Stimulated activated CD8-positive, alpha-beta memory T cell treated with anti-CD3 and anti-CD28 coated beads, Interleukin-7, amount 100 ng/mL, for 4 hours (primary cell): Measurements from ENCODE around the gene LMNB1.

Experiments used
- DNase-seq, 2 donors: peaks; one replicate each; pipeline ENCODE4 v3.0.0-alpha.2; 2020; ENCODE audit warnings: low read depth in 2 of 2

Gene LMNB1

GRCh38 chr5:126855266-126855665, 78.3 kb downstream of the LMNB1 start:
- no peak for DNase-seq

DNA sequence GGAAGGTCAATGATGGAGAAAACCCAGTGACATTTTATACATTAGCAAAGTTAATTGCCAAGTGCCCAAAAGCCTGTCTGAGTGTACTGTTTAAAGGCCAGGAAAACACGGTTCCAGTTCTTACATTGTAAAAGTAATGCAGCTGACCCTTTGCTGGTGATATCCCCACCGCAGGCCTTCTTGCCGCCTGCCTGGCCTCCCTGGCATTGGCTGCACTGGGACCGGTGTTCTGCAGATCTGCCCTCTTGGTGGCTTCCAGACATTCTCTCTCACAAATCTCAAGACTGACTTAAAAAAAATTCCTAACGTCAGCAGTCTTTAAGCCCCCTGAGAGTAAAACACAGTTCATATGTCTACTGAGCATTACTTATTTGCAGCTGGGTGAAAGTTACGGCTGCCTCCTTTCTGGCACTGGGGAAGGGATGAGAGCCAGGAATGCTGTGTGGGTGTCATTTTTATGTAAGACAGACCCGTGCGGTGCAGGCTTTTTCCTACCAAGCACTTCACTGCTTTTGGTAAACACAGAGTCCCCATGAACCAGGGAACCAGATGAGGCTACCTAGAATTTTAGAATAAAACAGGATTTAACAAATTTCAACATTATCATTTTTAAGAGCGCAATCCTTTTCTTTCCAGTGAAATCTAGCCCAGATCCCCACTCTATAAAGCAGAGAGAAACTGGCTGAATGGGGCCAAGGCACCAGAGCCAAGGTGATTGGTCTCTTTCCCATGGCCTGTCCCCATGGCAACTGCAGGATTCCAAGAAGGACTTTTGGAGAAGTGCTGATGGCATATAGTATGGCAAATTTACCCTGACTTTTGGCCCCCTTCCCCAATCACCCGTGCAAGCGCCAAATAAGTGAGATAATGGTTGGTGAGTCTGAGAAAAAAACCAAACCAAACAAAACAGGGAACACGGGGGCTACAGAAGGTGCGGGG, 80.8 kb downstream of the LMNB1 start:
- no peak for DNase-seq

DNA sequence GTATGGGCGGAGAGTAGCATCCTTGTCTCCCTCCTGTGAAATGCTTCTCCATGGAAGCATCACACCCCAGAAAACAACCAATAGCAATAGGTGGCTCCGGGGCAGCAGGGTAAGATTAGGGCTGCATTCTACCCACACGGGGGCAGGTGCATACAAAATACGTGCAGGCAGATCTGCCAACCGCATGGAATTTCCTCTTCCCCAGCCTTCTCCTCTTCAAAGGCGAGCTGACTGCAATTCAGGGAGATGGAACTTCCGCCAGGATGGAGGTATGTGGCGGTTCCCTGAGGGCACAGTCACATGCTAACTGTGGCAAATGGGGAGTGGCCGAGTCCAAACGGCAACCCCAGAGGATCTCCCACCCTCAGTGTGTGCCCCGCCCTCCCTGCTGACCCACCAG, 81.5 kb downstream of the LMNB1 start:
- DNase-seq, result no peak

DNA sequence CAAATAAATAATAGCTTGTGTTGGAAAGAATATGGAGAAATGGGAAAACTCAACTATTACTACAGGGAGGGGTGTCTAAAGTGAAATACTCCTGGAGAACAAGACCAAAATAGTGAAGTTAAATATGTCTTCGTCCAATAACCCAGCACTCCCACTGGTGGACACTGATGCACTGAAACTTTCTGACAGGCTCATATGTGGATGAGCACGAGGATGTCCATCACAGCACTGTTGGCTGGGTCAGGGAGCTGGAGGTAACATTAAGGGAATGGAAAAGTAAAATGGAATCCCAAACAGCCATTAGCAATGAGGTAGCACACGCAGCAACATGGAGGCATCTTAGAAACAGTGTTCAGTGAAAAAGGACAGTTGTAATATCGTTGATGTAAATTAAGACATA, 86.5 kb downstream of the LMNB1 start:
- DNase-seq, result no peak

DNA sequence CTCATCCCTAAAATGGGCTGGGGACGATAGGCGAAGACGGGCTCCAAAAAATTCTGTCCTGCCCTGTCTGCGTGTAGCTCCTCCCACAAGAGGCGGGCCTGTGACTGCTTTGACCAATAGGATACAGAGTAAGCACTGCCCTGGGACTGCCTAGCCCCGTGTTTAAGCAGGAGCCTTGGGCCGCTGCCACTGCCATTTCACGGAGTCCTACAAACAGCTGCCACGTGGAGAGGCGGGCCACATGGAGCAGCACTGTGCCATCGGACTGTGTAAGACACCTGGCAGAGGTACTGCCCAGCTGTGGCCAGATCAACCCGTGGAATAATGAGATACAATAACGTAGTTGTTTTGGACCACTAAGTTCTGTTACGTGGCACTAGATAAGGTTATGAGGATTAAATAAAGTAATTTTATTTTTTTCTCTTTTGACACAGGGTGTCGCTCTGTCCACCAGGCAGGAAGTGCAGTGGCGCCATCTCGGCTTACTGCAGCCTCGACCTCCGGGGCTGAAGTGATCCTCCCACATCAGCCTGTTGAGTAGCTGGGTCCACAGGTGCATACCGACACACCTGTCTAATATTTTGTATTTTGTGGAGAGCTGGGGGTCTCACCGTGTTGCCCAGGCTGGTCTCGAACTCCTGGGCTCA, 87.2 kb downstream of the LMNB1 start:
- no peak for DNase-seq

DNA sequence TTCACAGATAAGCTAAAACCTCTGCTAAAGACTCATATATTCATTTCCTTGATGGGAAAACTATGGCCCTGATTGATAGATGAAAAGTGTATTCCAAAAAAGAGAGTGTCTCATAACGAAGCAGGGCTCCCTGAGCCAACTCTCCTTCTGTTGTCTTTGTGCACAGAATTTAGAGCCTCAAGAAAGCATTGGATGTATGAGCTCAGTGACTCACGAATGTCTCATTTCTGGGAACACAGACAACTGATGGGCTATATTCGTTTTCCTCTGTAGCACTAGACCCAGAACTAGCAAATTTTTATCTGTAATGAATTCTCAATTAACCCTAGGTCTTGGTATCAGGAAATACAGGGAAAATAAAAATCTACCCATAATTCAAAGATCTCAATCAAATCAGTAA, 88.4 kb downstream of the LMNB1 start:
- DNase-seq, result no peak

DNA sequence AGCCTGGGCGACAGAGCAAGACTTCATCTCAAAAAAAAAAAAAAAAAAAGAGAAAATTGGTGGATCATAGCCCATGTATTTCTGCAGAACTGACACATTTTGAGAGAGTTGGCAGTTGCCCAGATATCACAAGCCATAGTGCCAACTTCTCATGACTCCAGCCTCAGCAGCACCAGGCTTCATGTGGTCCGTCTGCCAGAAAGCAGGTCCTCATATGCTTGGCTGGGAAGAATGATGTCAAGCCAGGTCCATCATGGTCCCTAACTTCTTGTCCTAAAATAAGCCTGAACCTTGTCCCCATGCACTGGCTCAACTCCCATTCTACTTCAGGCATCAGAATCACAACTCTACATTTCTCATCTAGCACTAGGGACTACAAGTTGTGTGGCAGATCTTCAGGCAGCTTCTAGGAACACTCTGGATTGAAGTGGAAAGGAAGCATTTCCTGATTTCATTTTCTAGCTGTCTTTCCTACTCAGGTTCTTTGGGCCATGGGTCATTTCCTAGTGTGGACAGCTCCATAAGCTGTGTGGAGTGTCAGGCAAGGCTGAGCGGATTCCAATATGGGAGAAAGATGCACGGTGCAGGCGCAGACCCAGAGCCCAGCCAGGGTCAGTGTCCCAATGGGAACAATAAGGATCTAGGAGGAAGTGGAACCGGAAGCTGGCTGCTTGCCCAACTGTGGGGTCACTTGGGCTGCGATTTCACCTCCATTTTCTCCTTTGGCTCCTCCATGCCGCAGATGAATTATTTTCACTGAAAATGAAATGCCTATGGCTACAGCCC, 90.1 kb downstream of the LMNB1 start:
- no peak for DNase-seq

GRCh38 chr5:126868338-126869004, 91.5 kb downstream of the LMNB1 start:
- no peak for DNase-seq

GRCh38 chr5:126869005-126869451, 92.1 kb downstream of the LMNB1 start:
- peak in 1 of 2 donors; percentile 6 for DNase-seq

GRCh38 chr5:126871441-126871840, 94.5 kb downstream of the LMNB1 start:
- no peak for DNase-seq

DNA sequence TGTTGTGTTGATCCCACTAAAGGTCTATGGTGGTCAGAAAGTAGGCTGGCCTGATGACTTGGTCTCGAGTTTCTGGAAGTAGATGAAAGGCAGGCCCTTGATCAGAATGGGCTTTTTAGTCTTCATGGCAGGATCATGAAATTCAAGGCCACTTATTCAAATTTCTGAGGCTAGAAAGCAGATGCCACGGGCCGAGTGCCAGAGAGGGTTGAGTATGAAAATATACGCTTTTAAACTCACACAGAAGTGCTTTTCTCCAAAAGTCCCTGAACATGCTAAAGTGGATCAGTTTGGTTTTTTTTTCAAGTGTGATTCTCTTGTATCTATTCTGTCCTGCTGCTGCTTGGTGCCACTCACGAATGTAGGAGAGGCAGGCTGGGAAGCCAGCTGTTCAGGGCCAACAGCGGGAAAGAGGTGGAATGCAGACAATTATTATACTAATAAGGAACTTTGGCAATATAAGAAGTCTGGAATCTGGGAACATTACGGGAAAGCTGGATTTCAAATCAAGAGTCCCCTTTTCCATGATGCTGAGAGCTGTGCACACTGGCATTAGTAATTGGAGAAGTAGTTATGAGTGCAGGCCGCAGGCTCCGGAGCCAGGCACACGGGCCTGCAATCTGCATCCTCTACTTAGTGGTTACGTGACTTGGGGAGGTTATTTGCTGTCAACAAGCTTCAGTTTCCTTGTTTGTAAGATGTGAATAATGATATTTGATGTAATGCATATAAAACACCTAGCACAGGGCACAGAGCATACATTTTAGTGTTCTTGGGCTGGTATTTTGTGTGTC, 95.8 kb downstream of the LMNB1 start:
- no peak for DNase-seq

DNA sequence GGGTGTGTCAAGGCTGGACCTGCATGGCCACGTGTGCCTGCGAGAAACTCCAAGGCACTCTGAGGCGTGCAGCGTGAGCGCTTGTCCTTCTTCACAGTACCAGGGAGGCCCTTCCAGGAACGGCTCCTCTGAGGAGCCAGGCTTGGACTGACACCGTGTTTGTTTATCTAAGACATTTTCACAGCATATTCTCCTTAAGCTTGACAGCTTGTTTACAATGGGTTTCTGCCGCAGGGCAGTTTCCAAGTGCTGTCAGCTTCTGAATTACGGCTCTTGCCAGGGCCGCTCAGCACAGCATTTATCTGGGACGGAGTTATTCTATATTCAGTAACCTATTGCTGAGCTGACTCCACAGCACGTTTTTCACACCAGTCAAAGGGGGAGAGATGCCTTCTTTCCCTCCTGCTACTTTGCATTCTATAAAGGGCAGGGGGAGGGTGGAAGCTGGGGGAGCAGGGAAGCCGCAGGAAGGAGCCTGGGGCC, 98.4 kb downstream of the LMNB1 start:
- no peak for DNase-seq

DNA sequence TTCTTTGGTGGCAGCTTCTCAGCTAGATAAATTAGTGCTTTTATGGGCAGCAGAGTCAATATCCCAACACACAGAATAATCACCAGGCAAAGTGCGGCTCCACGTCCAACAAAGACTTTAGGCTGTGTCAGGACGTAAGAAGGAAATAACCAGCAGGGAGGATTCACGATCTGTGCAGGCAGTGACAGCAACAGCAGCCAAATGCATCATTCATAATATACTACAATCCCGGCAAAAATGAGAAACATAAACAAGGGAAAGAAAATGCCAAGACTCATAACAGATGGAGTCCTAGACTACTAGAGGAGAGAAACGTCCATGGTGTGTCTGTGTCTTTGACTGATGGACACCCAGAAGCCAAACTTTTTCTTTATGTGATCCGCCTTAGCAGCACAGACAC, 100.7 kb downstream of the LMNB1 start:
- DNase-seq, result no peak

DNA sequence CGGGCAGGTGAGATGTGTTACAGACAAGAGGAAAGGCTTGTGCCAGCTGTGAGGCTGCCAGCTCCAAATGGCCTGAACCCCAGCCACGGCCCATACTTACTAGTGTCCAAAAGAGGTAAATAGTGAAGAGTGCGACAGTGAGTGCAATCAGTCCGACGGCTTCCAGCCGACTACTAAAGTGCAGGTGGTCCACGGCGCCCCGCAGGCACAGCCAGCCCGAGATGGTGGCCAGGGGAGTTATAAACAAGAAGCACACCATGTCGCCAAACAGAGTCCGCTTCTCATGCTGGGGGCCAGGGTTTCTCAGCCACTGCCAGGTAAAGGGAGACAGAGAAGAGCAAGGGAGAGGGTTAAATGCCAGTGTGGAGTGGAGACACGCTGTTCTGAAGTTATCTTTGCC, 101.1 kb downstream of the LMNB1 start:
- no peak for DNase-seq

DNA sequence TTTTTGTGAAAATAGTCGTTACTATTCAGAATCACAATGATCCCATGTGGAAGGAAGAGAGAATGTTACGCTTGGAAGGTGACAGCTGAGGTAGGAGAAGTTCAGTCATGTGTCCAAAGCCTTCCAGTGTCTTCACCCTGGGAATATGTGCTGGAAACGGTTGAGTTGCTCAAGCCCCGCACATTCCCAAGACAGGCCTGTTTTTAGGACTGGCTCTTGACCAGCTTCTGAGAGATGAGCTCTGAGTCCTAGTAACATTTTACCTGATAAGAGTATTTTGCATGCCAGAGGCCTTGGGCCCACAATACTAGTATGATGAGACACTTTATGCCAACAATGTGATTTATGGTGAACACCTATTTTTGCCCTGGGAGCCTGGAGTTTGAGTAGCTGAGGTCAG, 101.7 kb downstream of the LMNB1 start:
- no peak for DNase-seq

DNA sequence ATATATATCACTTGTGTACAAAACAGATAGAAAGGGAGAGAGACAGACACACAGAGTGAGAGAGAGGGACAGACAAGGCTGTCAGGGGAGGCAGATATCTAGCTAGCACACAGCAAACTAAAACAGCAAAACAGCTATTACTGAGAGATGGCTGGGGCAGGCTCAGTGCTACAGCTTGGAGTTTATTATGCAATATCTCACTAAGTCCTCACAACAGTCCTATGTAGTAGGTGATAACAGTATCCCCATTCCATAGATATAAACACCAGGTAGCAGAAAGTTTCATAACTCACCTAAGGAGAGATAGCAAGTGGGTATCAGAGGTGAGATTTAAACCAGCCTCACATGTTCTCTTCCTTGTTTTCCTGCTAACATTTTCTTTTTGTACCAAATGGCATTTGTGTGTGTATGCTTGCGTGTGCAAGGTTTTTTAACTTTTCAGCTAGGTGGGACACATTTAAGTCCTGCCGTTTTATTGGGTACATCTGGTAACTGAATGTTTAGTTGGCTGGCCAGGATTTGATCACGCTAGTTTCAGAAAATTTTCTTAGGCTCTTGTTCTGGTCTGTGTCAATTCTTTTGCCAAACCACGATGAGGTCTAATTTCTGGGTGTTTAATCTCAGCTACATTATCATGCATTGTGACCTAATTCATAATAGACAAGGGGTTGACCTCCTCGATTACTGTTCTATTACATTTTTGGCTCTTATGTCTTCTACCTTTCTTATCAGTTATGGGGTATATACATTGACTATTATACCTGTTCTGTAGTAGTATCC, 105.1 kb downstream of the LMNB1 start:
- DNase-seq, result no peak

DNA sequence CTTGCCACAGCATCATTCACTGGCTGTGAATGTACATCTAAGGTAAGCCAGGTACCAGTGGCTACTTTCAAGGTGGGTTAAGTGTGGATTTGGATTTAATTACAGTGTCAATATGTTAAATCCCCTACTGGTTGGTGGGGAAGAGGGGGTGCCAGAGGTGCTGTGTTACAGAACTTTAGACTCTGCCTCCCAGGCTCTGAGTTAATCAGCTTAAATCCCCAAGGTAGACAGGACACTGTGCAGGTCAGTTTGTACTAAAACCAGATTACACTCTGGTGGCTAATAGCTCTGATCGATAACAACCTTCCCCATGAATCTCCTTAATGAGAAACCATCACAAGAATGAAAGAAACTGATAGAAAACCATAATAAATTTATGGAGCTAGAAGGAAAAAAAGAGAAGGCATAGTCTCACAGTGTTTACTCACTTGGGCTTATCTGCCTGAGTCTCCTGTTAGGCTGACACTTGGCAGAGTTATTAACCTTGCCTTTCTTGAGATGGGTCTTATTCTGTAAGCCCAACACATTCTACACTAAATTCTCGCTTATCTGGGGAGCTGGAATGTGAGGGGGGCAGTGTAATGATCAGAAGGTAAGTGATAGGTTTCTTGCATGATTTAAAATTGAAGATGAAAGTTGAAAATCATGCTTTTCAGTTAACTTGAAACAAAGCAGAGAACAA, 106.8 kb downstream of the LMNB1 start:
- no peak for DNase-seq

GRCh38 chr5:126884269-126884819, 107.4 kb downstream of the LMNB1 start:
- no peak for DNase-seq
